OCI-LY3 (cell line): ENCODE results near the gene MYO9A.

Source experiments
- H2AFZ ChIP-seq: fragments of 200-600, 300-600 bp; shearing (Covaris generic); 2 replicates; pipeline ENCODE4 v1.6.0; 2014; ENCODE audit warnings: antibody characterized with exemption, low read depth, low read length
- H3K27ac ChIP-seq: fragments of 200-600, 300-600 bp; sonication (generic); 2 replicates; pipeline ENCODE4 v1.5.1; 2014; ENCODE audit warnings: mild to moderate bottlenecking, low read length, moderate library complexity, mixed read lengths
- H3K27me3 ChIP-seq: fragments of 200-600, 300-600 bp; sonication (generic); 2 replicates; pipeline ENCODE4 v1.6.1; 2014; ENCODE audit warnings: low read depth, low read length, mixed read lengths
- H3K36me3 ChIP-seq: fragments of 200-600, 300-600 bp; sonication (generic); replicated peaks from 2 replicates; pipeline ENCODE3; 2014; ENCODE audit warnings: low read depth, low read length, mixed read lengths
- H3K4me1 ChIP-seq: fragments of 300-600, 200-600 bp; sonication (generic); 2 replicates; pipeline ENCODE4 v1.6.1; 2014; ENCODE audit warnings: low read length, mixed read lengths
- H3K4me2 ChIP-seq: fragments of 200-600, 300-600 bp; sonication (generic); 2 replicates; pipeline ENCODE4 v1.6.1; 2014; ENCODE audit warnings: low read length, mixed read lengths
- H3K4me3 ChIP-seq: fragments of 300-600, 200-600 bp; sonication (generic); 2 replicates; pipeline ENCODE4 v1.5.1; 2014; ENCODE audit warnings: antibody characterized with exemption, mild to moderate bottlenecking, low read length, moderate library complexity
- H3K79me2 ChIP-seq: fragments of 300-600, 200-600 bp; shearing (Covaris generic); 2 replicates; pipeline ENCODE4 v1.6.1; 2014; ENCODE audit warnings: mild to moderate bottlenecking, low read length, mixed read lengths
- H3K9ac ChIP-seq: fragments of 300-600, 200-600 bp; shearing (Covaris generic); 2 replicates; pipeline ENCODE4 v1.6.0; 2014; ENCODE audit warnings: mild to moderate bottlenecking, low read length, moderate library complexity
- H3K9me3 ChIP-seq: fragments of 200-600, 300-600 bp; shearing (Covaris generic); 2 replicates; pipeline ENCODE4 v1.6.1; 2014; ENCODE audit warnings: low read length, mixed read lengths; ENCODE audit not compliant: insufficient read depth
- H4K20me1 ChIP-seq: fragments of 200-600, 300-600 bp; sonication (generic); 2 replicates; pipeline ENCODE4 v1.6.1; 2016; ENCODE audit warnings: low read length, mixed read lengths; ENCODE audit not compliant: insufficient read depth
- EZH2phosphoT487 ChIP-seq: fragments of 200-600 bp; shearing (Covaris generic); IDR thresholded peaks from 2 replicates; pipeline ENCODE4 v1.6.1; 2018; ENCODE audit warnings: antibody characterized with exemption, mixed run types, low read depth
- TF ChIP-seq, protein P1 (sequence below): fragments of 200-600, 300-600 bp; sonication (generic); IDR thresholded peaks from 2 replicates; pipeline ENCODE4 v1.5.1; 2014; ENCODE audit warnings: antibody characterized with exemption, low read length, low read depth

MYO9A gene

GRCh38 chr15:72013703-72014102 is 104.2 kb downstream of the MYO9A start:
- no peaks in the 10 kb centered on the region for H3K27me3 ChIP-seq
- H3K4me3 ChIP-seq: no peak overlapping the region
- peak overlapping the region; percentile 76 for H3K27ac ChIP-seq
- no peak overlapping the region; the same call in 1 of the 2 replicates for H3K4me2 ChIP-seq
- H3K9me3 ChIP-seq: no peaks in the 10 kb centered on the region
- no peak overlapping the region for H3K9ac ChIP-seq
- H3K4me1 ChIP-seq: peaks cover 64% of the 10 kb centered on the region
- H3K79me2 ChIP-seq: peaks cover 4% of the 10 kb centered on the region; the same call in 1 of the 2 replicates
- H2AFZ ChIP-seq: no peak overlapping the region
- no peak for TF ChIP-seq EZH2phosphoT487
- TF ChIP-seq, protein P1, sequence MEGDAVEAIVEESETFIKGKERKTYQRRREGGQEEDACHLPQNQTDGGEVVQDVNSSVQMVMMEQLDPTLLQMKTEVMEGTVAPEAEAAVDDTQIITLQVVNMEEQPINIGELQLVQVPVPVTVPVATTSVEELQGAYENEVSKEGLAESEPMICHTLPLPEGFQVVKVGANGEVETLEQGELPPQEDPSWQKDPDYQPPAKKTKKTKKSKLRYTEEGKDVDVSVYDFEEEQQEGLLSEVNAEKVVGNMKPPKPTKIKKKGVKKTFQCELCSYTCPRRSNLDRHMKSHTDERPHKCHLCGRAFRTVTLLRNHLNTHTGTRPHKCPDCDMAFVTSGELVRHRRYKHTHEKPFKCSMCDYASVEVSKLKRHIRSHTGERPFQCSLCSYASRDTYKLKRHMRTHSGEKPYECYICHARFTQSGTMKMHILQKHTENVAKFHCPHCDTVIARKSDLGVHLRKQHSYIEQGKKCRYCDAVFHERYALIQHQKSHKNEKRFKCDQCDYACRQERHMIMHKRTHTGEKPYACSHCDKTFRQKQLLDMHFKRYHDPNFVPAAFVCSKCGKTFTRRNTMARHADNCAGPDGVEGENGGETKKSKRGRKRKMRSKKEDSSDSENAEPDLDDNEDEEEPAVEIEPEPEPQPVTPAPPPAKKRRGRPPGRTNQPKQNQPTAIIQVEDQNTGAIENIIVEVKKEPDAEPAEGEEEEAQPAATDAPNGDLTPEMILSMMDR: no peak
- H4K20me1 ChIP-seq: no peaks in the 10 kb centered on the region
- peaks cover 9% of the 10 kb centered on the region for H3K36me3 ChIP-seq

- no peaks in the 10 kb centered on the region for H4K20me1 ChIP-seq
- H3K27ac ChIP-seq: peak overlapping the region; percentile 76
- peaks cover 87% of the 10 kb centered on the region for H3K4me1 ChIP-seq
- TF ChIP-seq, protein P1: no peak
- no peak for TF ChIP-seq EZH2phosphoT487
- peaks cover 15% of the 10 kb centered on the region for H3K36me3 ChIP-seq
- H3K79me2 ChIP-seq: peaks cover 11% of the 10 kb centered on the region; the same call in 1 of the 2 replicates
- H3K4me2 ChIP-seq: peak overlapping the region; percentile 61
- H2AFZ ChIP-seq: no peak overlapping the region
- no peaks in the 10 kb centered on the region for H3K27me3 ChIP-seq
- H3K9me3 ChIP-seq: no peaks in the 10 kb centered on the region
- peak overlapping the region; percentile 29 for H3K4me3 ChIP-seq
- peak overlapping the region; percentile 42 for H3K9ac ChIP-seq
These were observed 106.5 kb downstream of the MYO9A start for GRCh38 chr15:72011302-72011942.

DNA sequence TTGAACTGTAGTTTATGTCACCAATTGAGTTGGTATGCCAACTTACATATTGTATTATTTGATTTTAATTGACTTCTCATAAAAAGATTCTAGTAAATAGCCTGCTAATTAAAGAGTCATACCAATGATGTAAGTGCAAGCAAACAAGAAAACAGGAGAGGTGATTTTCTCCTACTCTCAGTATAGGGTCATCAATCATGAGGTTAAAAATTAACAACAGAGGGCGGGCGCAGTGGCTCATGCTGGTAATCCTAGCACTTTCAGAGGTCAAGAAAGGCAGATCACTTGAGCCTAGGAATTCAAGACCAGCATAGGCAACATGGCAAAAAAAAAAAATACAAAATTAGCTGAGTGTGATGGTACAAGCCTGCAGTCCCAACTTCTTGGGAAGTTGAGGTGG is 108.7 kb downstream of the MYO9A start:
- H3K79me2 ChIP-seq: peaks cover 20% of the 10 kb centered on the region; the same call in 1 of the 2 replicates
- no peaks in the 10 kb centered on the region for H4K20me1 ChIP-seq
- H3K9me3 ChIP-seq: no peaks in the 10 kb centered on the region
- H2AFZ ChIP-seq: no peak overlapping the region
- H3K36me3 ChIP-seq: peaks cover 13% of the 10 kb centered on the region
- peak overlapping the region; percentile 90 for H3K27ac ChIP-seq
- H3K4me1 ChIP-seq: peaks cover 100% of the 10 kb centered on the region
- H3K4me3 ChIP-seq: no peak overlapping the region
- H3K27me3 ChIP-seq: no peaks in the 10 kb centered on the region
- H3K4me2 ChIP-seq: peak overlapping the region; percentile 47
- no peak for TF ChIP-seq EZH2phosphoT487
- TF ChIP-seq, protein P1: no peak
- peak overlapping the region; percentile 33; the same call in 1 of the 2 replicates for H3K9ac ChIP-seq

DNA sequence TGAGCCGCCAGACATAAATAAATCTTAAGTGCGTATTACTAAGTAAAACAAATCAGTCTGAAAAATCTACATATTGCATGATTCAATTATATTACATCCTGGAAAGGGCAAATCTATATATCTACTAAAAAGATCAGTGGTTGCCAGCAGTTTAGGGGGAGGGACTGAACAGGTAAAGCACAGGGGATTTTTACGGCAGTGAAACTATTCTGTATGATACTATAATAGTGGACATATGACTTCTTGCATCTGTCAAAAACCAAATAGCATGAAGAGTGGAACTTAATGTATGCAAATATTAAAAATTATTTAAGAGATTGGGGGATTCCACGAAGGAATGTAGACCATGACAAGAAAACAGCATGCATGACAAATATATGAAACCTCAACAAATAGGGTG is 111.6 kb downstream of the MYO9A start:
- Histone ChIP-seq H3K4me2 (peak overlapping the region; percentile 65), H3K4me3 (peak overlapping the region; percentile 40), H3K79me2 (peaks cover 20% of the 10 kb centered on the region; the same call in 1 of the 2 replicates), H3K36me3 (peaks cover 18% of the 10 kb centered on the region), H3K27me3 (no peaks in the 10 kb centered on the region), H4K20me1 (no peaks in the 10 kb centered on the region), H2AFZ (no peak overlapping the region), H3K4me1 (peaks cover 71% of the 10 kb centered on the region), H3K9ac (peak overlapping the region; percentile 66), H3K27ac (peak overlapping the region; percentile 90), H3K9me3 (no peaks in the 10 kb centered on the region)
- TF ChIP-seq, protein P1: no peak
- TF ChIP-seq EZH2phosphoT487: no peak
